ENCODE results near the gene CANT1.

GRCh38 chr17:79047923-79048825, 38.6 kb upstream of the CANT1 start:
- TF ChIP-seq CTCF (conservative IDR thresholded peaks at IDR 0.05 in 1 of 2, IDR thresholded peaks at IDR 0.05 in 1 of 2; ENCODE audit: low read depth in 1 of 2, low read length in 2 of 2): no peak
- no peak for TF ChIP-seq EZH2 (IDR thresholded peaks at IDR 0.05; ENCODE audit: low read length, missing control alignments)
